HuH-7.5 (cell line): ENCODE data around the gene SUSD1.
"Not testable (repeated sequence)": the region's sequence is repeated elsewhere in the genome, so short reads cannot be mapped to it uniquely, and the experiment has no call there.

Source experiments
- DNase-seq: peaks from one replicate; pipeline ENCODE4 v3.0.0; 2011; ENCODE audit warnings: low spot score

SUSD1 gene

DNA sequence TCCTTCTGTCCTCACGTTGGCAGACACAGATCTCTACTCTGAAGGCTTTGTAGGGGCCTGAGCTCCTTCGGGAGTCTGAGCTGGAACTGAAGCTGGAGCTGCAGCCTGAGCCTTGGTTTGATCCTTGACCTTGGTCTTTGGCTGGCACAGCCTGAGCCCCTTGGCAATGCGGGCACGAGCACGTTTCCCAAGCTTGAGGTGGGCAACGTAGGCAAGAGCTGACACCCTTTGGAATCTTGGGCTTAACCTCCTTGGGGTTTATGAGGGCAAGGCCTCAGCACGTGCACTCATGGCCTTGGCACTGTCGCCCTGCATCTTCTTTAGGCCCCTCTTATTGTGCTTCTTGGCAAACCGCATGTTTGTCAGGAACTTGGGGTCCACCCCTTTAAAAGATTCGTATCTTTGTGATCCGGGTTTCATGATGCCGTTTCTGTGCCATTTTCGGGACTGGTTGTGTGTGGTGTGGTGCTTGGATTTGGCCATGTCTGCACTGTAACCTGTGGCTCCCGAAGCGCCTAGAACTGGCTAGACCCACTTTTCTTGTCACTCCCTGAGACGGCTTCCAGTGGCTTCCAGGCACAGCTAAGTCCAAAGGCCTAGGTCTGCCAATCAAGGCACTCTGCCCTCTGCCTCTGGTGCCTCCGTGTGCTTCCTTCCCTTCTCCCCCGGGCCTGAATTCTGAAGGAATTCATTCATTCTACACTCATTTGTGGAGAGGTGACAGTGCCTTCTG is 1.4 kb downstream of the SUSD1 start:
- no peak for DNase-seq

DNA sequence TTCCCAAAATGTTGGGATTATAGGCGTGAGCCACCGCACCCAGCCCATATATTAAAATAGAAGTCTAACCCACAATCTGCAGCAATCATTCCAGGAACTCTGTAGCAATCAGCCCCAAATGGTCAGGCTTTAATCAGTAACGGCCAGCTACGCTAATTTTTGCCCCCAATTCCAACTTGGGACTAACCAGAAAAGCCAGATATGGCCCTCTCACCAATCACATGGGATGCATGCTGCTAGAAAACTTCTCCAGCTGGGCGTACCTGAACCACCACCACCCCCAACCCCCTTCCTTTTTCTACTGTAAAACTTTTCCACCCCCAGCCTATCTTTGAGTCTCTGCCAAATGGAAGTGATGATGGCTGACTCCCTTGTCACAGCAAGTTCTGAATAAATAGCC is 4.1 kb downstream of the SUSD1 start:
- no peak for DNase-seq

DNA sequence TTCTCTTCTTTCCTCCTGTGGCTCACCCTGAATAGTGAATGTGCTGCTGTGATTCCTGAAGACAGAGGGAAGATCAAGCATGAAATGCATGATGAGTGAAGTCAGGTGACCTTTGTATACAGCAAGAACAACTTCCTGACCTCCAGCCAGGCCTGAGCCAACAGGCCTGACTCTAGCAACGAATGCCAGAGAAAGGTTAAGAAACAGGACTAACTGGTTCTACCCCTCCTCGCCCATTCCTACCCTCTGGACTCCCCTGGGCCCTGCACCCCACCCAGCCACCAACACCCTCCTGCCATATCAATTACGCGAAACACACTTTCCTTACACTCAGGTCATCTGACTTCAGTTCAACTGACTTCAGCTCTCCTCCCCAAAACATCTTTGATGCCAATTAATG is 4.9 kb downstream of the SUSD1 start:
- no peak for DNase-seq

DNA sequence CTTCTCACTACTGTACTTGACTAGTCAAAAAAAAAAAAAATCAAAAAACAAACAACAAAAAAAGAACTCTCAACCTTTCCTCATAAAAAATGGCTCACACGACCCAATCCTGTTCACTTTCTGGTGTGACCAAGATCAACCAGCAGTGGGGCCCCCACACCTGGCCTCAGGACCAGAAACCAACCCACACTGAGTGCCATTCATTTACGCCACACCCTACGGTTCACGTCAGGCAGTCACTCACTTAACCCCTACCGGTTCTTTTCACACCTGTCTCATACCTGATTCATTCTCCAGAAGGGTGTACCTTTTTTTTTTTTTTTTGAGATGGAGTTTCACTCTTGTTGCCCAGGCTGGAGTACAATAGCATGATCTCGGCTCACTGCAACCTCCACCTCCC is 5.7 kb downstream of the SUSD1 start:
- DNase-seq = no peak

DNA sequence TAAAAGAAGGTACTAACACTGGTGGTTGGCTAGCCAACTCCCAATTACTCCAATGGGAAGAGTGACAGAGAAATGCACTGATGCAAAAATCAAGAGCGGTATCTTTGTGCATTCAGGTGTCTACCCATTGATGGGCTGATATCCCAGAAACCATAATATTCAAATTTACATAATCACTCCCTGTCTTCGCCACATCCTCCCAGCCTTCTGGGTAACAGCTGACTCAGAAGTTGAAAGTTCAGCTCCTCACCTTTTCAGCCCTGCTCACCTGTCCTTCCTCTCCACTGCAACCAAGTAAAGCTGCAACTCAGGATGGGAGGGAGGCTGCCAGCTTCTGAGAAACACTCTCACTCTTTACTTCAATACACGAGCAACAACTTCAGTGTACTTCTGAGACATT is 6.9 kb downstream of the SUSD1 start:
- DNase-seq = no peak

DNA sequence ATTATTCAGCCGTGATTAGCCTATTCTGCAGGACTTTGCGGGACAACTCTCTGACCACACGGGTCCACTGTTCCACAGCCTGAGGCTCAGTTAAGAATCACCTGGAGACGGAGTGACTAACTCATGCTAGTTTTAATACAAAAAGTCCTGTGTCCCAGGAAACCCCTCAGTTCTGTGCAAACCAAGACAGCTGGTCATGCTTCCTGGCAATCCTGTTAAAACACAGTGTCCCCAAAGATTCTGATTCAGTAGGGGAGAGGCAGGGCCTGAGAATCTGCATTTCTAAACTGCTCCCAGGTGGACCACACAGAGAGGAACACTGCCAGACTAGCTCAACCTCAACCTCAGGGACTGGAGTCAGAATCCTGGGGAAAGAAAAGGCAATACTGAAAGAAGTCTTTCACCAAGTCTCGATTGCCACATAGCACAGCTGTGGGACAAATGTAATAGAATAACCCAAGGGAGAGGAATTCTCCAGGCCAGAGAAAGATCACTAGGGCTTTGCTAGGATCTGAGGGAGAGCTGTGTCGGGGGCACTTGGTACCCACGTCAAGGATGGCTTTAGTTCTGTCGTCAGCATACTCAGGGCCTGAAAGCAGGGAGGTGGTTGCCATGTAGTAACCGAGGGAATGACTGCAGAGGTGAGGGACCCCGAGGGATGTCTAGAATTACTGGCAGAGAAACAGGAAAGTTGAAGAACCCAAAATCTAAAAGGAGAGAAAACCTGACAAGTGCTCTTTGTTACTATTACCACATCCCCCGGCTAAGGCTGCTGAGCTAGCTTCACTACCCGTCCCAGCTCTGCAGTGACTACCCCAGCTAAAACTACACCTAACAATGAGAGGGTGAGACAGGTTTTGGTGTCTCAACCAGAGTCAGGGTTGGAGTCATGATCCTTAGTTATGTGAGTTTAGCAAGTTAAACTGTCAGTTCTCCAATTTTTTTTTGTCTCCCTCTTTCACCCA is 8.6 kb downstream of the SUSD1 start:
- no peak for DNase-seq

DNA sequence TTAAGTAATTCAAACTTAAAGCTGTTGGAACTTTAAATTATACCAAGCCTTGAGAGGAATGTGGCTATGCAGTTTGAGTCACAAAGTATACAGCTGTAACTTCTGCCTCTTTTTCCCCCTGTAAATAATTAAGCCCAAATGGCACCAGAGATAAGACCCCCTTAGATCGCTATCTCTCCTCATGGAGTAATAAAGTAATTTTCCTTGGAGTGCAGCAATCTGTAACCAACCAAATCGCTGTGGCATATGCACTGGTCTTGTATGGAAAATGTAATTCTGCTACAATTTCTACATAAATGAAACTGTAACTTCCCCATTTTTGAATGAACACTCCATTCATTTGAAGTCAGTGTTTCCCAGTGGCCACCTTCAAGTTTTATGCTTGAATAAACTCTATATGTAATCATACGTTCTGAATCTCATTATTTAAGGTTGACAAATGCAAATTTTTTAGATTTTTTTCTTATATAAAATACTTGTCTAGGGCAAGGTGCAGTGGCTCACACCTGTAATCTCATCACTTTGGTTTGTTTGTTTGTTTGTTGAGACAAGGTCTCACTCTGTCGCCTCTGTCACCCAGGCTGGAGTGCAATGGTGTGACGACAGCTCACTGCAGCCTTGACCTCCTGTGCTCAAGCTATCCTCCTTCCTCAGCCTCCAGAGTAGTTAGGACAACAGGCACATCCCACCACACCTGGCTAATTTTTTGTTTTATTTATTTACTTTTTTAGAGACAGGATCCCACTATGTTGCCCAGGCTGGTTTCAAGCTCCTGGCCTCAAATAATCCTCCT is 12.3 kb downstream of the SUSD1 start:
- no peak for DNase-seq

DNA sequence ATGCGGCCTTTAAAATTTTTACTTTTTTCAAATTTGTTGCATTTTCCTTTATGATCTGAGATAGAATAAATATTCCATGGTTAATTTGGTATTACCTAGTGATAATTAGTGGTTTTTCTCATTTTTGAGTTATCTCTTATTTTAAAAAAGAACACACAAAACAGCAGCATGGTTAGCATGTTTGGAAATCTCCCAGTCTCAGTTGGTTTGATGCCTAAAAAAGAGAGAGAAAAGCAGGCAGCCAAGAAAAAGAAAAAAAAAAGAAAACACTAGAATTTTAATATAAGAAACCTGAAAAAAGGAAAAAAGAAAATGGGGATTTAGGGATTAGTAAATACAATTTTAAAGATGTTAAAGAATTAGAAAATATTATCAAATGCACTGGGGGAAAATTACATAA is 15.3 kb downstream of the SUSD1 start:
- DNase-seq = no peak

DNA sequence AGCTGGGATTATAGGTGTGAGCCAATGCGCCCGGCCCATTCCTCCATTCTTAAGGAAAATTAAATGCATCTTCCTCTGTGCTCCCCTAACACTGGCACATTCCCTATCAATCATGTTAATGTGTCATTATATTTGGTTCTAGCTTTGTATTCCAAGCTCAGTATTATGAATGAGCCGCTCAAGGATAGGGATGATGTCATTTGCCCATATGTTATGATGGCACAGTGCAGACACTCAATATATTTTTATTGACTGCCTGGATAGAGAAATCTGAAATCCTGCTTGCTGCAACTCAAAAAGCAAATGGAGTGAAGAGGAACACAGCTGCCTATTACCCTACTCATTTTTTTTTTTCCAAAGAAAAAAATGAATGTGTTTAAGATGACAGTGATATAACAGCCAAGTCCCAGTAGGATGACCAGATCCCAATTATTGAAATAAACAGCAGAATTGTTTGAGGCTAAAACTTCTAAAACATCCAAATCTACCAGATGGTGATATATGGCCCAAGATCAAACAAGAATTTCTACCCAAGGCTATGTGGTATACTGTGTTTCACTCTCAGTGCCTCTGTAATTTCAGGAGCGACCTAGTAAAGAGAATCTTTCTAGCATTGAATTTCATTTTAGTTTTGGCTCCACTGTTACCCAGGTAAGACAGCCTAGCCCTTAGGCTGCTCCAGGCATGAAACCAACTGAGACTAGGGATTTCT is 16.3 kb downstream of the SUSD1 start:
- no peak for DNase-seq

DNA sequence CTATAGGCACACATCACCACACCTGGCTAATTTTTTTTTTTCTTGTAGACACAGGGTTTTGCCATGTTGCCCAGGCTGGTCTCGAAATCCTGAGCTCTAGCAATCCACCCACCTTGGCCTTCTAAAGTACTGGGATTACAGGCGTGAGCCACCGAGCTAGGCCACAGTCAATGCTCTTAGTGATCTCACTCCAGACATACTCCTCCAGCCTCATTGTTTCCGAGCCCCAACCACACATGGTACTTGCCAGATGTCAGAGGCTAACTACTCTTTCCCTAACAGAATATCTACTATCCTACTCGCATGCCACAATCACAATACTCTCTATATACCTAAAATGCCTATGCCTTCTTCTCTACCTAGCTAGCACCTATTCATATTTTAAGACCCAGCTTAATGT is 17.1 kb downstream of the SUSD1 start:
- DNase-seq = no peak

DNA sequence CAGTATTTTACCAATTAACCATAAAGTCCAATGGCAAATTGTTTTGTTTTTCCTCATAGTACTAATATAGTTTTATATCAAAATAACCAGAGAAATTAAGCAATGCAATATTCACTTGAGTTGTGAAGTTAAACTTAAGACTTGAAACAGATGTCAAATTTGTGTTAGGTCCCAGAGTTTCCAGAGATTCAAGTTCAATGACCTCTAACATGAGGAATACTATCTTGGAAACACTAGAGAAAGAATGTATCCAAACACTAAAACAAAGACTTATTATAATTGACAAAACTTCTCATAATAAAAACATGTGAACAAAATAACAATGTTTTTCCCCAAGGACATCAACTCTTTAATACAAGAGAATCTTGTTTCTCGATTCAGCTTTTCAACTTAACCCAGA is 18.0 kb downstream of the SUSD1 start:
- DNase-seq = no peak

DNA sequence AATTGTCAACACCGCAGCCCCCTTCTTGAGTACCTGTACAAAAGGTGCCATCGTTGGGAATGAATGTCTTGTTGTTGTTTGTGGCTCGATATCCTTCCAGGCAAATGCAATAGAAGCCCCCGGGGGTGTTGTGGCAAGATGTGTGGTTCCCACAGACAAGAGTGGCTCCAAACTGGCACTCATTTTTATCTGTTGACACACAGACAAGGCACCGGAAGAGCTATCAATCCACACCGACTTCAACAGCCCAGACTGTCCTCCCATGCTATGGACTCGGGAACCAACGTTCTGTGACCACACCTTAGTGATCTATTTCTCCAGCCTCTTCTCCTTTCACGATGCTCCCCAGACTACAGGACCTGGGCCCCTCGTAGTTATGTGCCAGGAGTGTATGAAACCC is 25.9 kb downstream of the SUSD1 start:
- no peak for DNase-seq

DNA sequence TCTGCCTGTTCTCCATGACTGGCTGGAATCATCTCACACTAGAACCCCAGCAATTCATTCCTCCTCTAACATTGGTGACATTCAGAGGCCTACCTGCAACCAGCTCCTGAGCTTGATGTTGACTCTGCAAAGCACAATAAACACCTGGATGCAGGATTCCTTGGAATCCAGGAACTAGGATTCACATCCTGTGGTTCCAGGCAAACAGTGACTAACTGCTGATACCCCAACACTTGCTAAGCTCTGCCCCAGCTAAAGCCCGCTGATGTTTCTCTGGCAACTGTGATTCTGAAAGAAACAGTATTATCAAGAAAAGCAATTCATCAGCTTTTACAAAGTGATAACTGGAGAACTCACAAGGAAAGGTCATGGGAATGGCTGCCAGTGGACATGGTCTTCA is 29.2 kb downstream of the SUSD1 start:
- DNase-seq = no peak

DNA sequence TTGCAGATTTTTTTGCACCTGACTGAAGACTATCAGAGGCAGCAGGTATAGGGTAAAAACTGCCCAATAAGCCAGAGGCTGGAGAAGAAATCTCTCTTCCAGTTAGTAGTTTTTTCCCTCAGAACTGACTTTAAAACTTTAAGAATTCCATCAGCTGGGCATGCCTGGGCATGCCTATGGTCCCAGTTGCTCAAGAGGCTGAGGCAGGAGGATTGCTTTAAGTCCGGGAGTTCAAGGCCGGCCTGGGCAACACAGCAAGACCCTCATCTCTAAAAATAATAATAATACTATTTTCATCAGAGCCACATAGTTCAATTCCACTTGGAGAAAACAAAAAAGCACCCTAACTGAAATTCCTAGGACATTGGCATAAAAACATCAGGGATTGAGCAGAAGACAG is 30.3 kb downstream of the SUSD1 start:
- no peak for DNase-seq

DNA sequence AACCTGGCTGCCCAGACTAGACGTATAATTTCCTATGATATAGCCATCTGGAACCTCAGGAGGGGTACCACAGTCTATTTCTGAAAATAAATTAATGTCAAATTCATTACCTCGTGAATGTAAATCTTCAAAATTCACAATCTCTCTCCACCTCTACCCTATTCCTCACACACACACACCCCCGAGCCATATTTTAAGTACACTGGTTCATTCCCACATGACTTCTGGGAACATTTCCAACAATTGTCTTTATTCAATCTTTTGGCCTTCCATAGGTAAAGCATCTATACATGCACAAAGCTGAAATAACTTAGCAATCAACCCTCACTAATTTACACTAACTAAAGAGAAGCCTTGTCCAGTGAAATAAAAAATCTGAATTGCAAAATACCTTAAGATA is 32.7 kb downstream of the SUSD1 start:
- DNase-seq = no peak

DNA sequence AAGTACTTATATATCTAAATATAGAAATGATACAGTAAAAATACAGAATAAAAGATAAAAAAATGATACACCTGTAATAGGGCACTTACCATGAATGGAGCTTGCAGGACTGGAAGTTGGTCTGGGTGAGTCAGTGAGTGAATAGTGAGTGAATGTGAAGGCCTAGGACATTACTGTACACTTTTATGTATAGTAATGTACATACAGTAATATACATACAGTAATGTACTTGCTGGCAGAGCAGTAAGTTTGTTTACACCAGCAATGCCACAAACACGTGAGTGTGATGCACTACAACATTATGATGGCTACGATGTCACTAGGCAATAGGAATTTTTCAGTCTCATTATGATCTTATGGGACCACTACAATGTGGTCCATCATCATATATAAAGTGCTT is 34.2 kb downstream of the SUSD1 start:
- no peak for DNase-seq

DNA sequence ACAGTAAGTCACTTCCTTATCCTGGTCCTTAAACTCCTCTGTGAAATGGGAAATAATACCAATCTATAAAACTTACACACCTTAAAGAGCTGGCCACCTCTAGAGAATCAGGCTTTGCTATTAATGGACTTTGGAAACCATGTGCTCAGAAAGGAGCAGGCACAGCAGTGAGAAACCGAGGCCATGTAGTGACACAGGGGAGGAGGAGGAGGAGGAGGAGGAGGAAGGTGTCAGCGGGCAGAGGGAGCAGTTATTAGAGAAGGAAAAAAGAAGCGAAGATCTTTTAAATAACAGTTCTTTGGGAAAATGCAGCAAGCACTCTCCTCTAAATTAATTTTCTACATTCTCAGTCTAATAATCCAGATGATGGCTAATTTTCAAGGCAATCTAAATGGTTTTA is 38.0 kb downstream of the SUSD1 start:
- DNase-seq = no peak

DNA sequence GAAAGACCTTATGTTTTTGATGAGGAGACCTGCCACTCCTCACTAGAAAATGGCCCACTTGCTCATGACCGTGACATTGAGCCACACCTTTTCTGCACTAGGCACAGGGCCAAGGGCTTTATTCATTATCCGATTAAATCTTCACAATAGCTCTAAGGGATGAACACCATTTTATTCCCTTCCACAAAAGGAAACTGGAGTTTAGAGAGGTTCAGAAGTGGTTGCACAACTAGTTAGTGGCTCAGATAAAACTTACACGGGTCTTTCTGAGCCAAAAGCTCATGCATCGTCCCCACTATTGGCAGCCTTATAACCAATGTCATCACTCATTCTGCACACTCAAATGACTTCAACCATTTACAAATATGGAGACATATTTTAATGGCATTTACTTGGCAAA is 39.4 kb downstream of the SUSD1 start:
- no peak for DNase-seq

DNA sequence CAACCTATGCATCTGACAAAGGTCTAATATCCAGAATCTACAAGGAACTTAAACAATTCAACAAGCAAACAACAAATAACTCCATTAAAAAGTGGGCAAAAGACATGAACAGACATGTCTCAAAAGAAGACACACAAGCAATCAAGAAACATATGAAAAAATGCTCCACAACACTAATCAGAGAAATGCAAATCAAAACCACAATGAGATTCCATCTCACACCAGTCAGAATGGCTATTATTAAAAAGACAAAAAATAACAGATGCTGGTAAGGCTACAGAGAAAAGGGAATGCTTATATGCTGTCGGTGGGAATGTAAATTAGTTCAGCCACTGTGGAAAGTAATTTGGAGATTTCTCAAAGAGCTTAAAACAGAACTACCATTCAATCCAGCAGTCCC is 41.3 kb downstream of the SUSD1 start:
- DNase-seq = not testable (repeated sequence)

DNA sequence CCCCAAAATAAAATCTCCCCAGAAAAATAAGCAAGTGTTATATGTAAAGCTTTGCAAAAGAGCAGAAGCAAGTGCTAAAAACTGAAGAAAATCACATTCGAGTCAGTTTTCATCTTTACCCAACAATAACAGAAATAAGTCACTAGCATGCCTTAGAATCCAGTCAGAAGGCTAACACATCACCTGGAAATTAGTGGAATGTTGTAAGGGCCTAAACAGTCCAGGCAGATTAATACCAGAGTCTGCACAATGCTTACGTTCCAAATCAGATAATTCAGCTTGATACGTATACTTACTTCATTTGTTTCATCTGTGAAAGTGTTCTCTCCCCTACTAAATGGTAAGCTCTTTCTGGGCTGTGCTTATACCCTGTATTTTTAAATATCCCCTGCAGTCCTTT is 42.7 kb downstream of the SUSD1 start:
- no peak for DNase-seq

DNA sequence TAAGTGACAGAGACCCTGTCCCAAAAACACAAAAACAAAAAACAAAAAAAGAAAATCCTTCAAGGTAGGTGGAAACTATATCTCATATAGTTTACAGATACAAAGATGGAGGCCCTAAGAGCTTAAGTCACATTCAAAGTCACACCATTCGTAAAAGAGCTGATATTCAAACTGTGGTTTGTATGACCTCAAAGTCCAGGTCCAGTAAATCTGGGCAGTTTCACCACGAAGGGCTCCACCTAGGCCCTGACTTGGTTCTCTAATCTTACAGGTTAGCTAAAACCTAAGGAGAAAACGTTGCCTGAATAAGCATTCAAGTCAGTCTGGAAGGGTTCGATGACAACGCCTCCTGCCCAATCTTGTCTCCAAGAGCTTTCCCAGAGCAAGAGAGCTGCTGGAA is 44.1 kb downstream of the SUSD1 start:
- no peak for DNase-seq

DNA sequence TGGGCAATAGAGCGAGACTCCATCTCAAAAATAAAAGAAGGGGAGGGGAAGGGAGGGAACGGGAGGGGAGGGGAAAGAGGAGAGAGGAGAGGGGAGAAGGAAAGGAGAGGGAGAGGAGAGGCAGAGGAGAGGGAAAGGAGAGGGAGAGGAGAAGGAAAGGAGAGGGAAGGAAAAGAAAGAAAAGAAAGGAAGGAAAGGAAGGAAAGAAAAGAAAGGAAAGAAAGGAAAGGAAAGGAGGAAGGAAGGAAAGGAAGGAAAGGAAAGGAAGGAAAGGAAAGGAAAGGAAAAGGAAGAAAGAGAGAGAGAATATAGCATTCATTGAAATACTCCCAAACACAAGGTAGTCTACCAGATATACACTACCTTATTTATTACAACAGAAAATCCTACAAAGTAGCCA is 44.8 kb downstream of the SUSD1 start:
- no peak for DNase-seq
